Fibroblast of villous mesenchyme (primary cell): ENCODE results near the gene DUS2. TPM values are rescaled to one million over a fixed set of nuclear protein-coding genes. Genes with fewer than 3 reads are reported as not detected.

Experiments used
- DNase-seq: peaks from one replicate; pipeline ENCODE4 v3.0.0-alpha.2; 2010; ENCODE audit warnings: low read depth
- H3K4me3 ChIP-seq: 2 replicates; pipeline ENCODE4 v1.5.1; 2011; ENCODE audit warnings: low read depth, mild to moderate bottlenecking, low read length
- CTCF ChIP-seq: IDR thresholded peaks from 2 replicates; pipeline ENCODE4 v1.5.1; 2012; ENCODE audit warnings: low read depth, mild to moderate bottlenecking, low read length; ENCODE audit not compliant: insufficient read depth
- total RNA-seq: library from RNA; depleted of rRNA; stranded (reverse); fragments of >200 nt; gene quantifications from 2 replicates; pipeline ENCODE4 v1.2.3, GENCODE V29; 2012

Gene DUS2
- total RNA-seq, 1 donor, result 19.4 TPM

- no peak overlapping the region for H3K4me3 ChIP-seq
- no peak for TF ChIP-seq CTCF
- DNase-seq, result peak; percentile 70
These were observed 42.7 kb downstream of the DUS2 start for GRCh38 chr16:68065716-68066305.

- H3K4me3 ChIP-seq, result no peak overlapping the region
- no peak for TF ChIP-seq CTCF
- DNase-seq, result no peak
These were observed 43.7 kb downstream of the DUS2 start for GRCh38 chr16:68066763-68067162.

- H3K4me3 ChIP-seq, result no peak overlapping the region
- no peak for DNase-seq
- no peak for TF ChIP-seq CTCF
These were observed 45.8 kb downstream of the DUS2 start for GRCh38 chr16:68068926-68069325.

- no peak for DNase-seq
- no peak overlapping the region for H3K4me3 ChIP-seq
These were observed 46.6 kb downstream of the DUS2 start for GRCh38 chr16:68069511-68070248.

GRCh38 chr16:68070249-68070730, 47.2 kb downstream of the DUS2 start:
- H3K4me3 ChIP-seq, result no peak overlapping the region
- no peak for TF ChIP-seq CTCF
- DNase-seq, result no peak

More at GRCh38 chr16:68069511-68070248, 46.6 kb downstream of the DUS2 start:
- TF ChIP-seq CTCF, result no peak

- no peak overlapping the region for H3K4me3 ChIP-seq
- no peak for DNase-seq
- TF ChIP-seq CTCF, result no peak
These were observed 47.9 kb downstream of the DUS2 start for GRCh38 chr16:68070806-68071517.
